ENCODE results near the gene SH3GLB1.
A peak's percentile ranks its signal among the peaks of the same experiment; 100 is the strongest.
"Not testable (repeated sequence)": the region's sequence is repeated elsewhere in the genome, so short reads cannot be mapped to it uniquely, and the experiment has no call there.

The SH3GLB1 gene

GRCh38 chr1:86704458-86704971 is at the start of gene SH3GLB1:
Gene SH3GLB1, plus strand, starts transcription at chr1:86704576. Its CDS starts 324 bp downstream, at chr1:86704900.
- DNase-seq (ENCODE audit: low read depth) = peak; percentile 82

DNA sequence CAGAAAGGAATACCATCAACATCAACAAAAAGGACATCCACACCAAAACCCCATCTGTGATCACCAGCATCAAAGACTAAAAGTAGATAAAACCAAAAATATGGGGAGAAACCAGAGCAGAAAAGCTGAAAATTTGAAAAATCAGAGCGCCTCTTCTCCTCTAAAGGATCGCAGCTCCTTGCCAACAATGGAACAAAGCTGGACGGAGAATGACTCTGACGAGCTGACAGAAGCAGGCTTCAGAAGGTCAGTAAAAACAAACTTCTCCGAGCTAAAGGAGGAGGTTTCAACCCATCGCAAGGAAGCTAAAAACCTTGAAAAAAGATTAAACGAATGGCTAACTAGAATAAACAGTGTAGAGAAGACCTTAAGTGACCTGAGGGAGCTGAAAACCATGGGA is 46.0 kb upstream of the SH3GLB1 start:
- DNase-seq (ENCODE audit: low read depth) = not testable (repeated sequence)

GRCh38 chr1:86666368-86666767 is 38.0 kb upstream of the SH3GLB1 start:
- DNase-seq (ENCODE audit: low read depth) = no peak

DNA sequence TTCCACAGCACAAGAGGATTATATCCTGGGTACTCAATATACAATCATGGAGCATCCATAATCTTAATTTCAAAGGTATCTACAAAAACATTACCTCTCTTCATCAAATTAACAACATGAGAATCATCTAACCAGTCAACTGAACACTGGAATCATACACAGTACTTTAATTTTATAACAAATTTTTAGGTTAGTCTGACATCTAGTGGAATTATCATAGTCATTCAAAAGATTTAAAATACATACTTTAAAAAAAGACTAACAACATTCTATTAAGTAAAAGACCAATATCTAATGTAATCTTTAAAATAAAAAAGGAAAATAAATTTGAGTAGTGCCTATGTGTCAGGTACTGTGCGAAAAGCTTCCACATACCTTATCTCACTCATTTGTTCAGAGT is 16.8 kb upstream of the SH3GLB1 start:
- no peak for DNase-seq (ENCODE audit: low read depth)

DNA sequence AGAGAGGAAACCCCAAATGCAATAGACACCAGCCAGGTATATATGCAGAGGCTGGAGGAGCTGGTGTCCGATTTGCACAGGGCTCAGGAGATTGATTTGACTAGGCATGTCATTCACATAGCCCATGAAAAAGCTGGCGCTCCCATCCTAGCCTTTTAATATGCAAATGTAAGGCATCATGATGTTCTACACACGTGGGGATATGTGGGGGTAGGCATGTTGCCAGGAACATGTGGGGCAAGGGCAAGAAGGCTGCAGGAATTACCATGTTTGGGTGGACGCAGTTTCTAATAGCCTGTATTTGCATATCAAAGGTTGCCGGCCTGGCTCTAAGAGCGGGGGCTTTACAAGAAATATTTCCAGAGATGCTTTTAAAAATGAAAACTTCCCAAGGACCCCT is 11.7 kb upstream of the SH3GLB1 start:
- no peak for DNase-seq (ENCODE audit: low read depth)

DNA sequence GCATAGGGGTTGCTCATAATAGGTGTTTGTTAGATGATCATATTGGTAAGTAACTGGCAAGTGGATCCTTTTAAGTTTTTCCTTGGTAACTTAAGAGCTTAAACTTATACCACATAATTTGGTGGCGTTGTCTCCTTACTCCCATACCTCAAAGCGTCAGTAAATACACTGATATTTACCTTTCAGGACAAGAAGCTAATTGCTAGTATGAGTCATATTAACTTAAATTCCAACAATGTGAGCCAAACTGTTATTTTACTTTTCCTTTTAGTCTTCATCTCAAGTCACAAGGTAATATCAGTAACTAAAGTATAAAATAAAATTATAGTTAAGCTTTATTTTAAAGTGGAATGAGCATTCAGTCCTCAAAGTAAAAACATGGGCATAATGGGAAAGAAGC is 9.0 kb upstream of the SH3GLB1 start:
- no peak for DNase-seq (ENCODE audit: low read depth)

DNA sequence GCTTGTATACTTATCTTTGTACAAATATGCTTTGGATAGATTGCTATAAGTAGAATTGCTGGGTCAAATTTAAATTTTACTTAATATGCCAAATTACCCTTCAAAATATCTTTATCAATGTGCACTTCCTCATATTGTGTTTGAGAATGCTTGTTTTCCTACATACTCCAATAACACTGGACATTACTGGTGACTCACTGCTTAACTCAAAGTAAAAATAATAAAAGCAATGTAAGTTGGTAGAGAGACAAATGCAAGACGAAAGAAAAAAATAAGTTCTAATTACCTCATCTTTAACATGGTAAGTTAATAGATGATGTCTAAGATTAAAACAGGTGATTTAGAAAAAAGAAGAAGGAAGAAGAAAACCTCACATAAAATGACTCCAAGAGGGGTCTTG is 7.9 kb upstream of the SH3GLB1 start:
- DNase-seq (ENCODE audit: low read depth) = no peak

- no peak for DNase-seq (ENCODE audit: low read depth)
Observed at GRCh38 chr1:86699186-86699585, 5.2 kb upstream of the SH3GLB1 start.

DNA sequence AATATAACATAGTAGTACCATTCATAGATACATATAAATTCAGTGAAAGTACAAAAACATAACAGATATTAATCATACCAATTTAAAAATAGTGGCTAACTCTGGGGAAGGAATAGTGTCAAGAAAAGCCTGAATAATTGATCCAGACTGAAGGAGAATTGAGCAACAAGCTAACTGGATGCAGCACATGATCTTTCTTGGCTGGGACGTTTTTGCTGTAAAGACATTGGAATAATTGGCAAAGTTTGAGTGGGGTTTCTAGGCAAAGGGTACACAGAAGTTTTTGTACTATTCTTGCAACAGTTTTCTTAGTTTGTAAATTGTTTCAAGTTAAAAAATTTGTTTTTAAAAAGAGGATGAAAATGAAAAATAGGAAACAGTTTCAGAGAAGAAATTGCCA is 2.6 kb upstream of the SH3GLB1 start:
- DNase-seq (ENCODE audit: low read depth) = no peak

- DNase-seq (ENCODE audit: low read depth) = not testable (repeated sequence)
Observed at GRCh38 chr1:86702954-86703494, 1.4 kb upstream of the SH3GLB1 start.

DNA sequence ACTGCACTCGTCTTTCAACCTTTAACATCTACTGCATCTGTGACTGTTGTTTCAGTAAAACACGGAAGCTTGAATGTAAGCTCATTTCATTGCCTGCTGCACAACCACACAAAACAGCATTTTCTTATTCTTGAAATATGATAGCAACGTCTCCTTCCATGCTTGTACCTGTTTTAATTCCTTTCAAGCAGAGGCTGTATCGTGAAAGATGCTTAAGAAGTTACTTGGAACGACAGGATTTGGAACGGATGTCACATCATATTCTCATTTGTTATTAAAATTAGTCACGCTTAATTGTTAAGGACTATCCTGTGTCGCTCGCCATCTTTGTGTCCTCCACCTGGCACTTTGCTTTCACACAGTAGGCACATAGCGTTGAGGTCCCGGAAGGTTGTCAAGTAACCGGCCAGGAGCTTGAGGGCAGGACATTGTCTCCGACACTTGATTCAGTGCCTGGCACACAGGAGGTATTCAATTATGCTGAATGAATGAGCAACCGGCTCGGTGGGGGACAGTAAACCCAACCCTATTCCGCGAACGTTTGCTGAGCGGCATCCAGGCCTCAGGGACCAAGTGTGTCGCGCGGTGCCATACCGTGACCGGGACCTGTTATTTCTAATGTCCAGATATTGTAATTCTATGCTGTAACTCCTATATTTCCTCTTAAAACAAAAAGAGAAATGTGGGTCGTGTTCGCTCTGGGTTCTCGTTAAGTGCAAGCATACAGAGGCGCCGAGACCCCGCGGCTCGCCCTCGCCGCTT is 499 bp upstream of the SH3GLB1 start:
- no peak for DNase-seq (ENCODE audit: low read depth)

DNA sequence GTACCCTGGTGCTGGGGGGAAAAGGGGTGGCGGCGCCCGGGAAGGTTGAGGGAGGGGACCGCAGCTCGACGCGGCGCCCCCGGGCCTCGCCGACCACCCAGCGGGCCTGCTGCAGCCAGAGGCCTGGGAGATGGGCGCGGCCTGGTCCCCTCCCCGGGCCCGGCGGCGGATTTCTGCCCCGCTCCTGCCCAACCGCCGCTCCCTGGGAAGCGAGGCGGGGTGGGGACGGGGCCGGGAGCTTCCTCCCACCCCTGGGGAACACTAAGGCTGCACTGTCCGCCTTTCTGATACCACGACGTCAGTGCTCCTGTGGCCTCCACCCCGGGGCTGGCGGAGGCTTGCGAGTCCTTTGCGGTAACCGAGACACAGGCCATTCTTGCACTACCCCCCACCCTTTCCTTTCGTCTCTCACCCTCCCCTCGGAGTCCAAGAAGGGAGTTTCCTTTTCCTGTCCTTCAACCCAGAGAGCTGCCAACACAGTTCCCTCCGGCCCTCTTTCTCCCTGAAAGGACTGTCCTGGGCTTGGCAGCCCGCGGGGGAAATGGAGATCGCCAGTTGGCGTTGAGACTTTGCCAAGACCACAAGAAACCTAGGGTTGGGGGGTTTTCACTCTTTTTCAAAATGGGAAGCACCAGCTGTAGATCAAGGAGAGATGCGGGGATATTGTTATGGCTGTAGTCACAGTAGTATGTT is 742 bp downstream of the SH3GLB1 start:
- peak; percentile 9 for DNase-seq (ENCODE audit: low read depth)

- DNase-seq (ENCODE audit: low read depth) = no peak
Observed at GRCh38 chr1:86705665-86705985, 1.2 kb downstream of the SH3GLB1 start.

DNA sequence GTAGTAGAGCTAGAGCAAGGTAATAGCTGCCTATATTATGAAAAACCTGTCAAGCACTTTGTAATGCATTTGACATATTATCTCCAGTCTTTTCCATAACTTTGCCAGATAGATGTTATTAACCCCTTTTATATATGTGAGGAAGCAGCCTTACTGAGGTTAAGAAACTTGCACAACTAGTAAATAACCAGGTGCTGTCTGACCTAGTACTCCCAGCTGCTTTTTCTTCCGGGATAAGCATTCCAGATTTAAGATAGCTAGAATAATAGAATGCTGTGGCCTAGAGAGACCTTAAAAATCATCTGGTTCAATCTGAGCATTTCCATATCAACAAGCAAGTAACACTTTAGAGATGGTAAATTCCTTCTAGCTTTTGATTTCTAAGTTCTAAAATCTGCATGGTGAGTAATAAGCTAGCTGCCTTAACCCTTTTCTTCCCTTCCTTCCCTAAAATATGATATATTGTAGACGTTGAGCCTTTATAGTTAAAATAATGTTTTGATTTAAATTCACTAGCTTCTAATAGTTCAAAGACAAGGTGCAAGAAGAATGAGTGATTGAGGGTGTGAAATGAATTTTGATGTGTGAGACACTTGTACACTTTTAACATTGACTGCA is 1.8 kb downstream of the SH3GLB1 start:
- DNase-seq (ENCODE audit: low read depth) = no peak

GRCh38 chr1:86708920-86709319 is 4.5 kb downstream of the SH3GLB1 start:
- no peak for DNase-seq (ENCODE audit: low read depth)

DNA sequence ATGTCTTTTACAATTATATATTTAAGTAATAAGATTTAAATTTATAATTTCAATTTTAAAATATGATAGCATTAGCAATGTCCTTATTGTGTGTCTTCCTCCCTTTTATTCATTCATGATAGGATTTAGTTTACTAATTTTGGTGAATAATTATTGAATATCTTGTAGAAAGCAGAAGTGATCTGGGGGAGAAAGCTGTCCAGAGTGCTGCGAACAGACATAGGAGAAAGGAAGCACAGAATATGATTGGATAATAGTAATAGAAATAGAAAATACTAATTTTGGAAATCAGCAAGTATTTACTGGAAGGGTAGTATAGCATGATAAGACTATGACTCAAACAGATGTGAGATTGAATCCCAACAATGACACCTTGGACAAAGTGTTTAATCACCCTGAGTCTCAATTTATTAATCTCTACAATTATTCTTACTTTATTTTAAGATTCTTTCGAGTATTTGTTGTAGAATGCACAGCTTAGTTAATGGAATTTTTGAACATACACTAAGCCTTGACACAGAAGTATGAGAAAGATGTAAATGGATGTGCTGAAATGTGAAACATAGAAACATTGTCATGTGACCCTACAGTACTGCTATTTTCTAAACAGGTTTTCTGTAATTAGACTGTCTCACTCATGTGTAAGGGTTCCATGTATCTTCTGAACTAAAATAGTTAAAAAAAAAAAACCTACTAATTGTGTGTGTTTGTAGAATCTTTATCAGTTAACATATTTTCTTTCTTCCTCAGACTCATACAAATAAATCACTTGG is 7.9 kb downstream of the SH3GLB1 start:
- DNase-seq (ENCODE audit: low read depth) = no peak

- DNase-seq (ENCODE audit: low read depth) = no peak
Observed at GRCh38 chr1:86713477-86713876, 9.1 kb downstream of the SH3GLB1 start.

GRCh38 chr1:86714159-86714558 is 9.8 kb downstream of the SH3GLB1 start:
- no peak for DNase-seq (ENCODE audit: low read depth)

- DNase-seq (ENCODE audit: low read depth) = no peak
Observed at GRCh38 chr1:86714561-86715244, 10.3 kb downstream of the SH3GLB1 start.

DNA sequence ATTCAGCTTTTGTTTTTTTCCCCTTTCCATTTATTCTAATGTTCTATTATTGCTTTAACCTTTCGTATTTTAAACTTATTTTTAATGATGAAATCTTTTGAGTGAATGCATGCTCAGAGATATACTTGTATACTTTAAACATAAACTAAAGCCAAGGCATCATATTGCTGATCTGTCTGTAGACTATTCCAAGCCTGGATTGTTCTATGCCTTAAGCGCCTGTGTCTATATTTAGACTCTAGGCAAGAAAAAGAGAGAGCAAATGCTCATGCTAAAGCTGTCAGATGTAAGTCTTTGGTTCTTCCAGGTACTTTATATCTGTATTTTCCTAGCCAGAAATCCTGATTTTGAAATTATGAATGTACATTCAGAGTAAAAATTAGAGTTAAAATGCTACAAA is 14.4 kb downstream of the SH3GLB1 start:
- no peak for DNase-seq (ENCODE audit: low read depth)

DNA sequence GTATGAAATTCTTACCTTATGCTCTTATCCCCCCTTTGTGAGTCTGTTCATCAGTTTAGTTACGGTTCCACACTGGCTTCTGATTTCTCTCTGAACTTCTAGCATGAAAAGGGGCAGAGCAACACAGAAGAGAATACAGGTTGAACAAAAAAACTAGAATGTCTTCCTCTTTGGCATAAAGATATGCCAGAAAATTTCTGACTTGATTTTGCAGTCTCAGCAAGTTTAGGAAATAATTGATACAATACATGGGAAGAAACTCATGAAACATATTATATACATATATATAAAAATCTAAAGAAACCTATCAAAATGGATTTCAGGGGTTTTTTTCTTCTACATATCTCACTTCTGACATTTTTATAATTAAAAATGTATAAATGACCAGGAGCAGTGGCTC is 27.0 kb downstream of the SH3GLB1 start:
- no peak for DNase-seq (ENCODE audit: low read depth)

DNA sequence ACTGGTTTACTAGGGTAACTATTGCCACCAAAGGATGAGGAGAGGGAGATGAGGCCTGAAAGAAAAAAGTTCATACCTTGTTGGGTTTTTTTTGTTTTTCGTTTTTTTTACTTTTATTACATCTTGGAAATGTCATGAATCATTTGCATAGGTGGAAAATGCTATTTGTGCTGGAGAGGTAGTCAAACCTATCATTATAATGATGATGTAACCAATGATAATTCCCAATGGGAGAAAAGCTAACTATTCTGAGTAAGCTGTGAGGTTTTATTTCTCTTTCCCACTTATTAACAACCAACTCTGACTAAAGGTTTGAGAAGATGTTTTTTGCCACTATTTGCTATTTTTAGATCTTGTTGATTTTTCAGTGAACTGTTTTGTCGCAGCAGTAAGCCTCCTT is 29.0 kb downstream of the SH3GLB1 start:
- DNase-seq (ENCODE audit: low read depth) = no peak

Data from activated gamma-delta T cell treated with anti-CD3 and anti-CD28 coated beads, Interleukin-2, amount 50 U/mL, for 16 hours (primary cell).